HEK293 (cell line): Measurements from ENCODE around the gene RSPH1.

Source experiments
- CTCF ChIA-PET: fragments of 350-600 bp; formaldehyde crosslinking; extraction: SDS; loops from one replicate; lab custom pipeline; 2021; ENCODE audit warnings: antibody characterized with exemption; lab: Yijun Ruan, JAX
- POLR2A ChIA-PET: fragments of 300-600 bp; formaldehyde crosslinking; extraction: SDS; loops from one replicate; lab custom pipeline; 2020; ENCODE audit warnings: antibody characterized with exemption, inconsistent platforms; lab: Yijun Ruan, JAX
- H3K27ac ChIP-seq: fragments of 200-500 bp; sonication (Bioruptor generic); 2 replicates; pipeline ENCODE4 v1.5.1; 2014; ENCODE audit warnings: low read depth, low read length, control low read depth, inconsistent platforms; ENCODE audit errors: extremely low read depth
- H3K36me3 ChIP-seq, 2 experiments: fragments of 200-500 bp in 1 of 2; sonication (Bioruptor generic) in 1 of 2; 1 replicate in 1 of 2; 2 replicates in 1 of 2; pipeline ENCODE4 v1.5.1; 2014 to 2017; ENCODE audit warnings: inconsistent platforms in 2 of 2, low read length in 2 of 2; ENCODE audit not compliant: control insufficient read depth in 2 of 2, insufficient read depth in 1 of 2
- H3K4me1 ChIP-seq: fragments of 200-500 bp; sonication (Bioruptor generic); 2 replicates; pipeline ENCODE4 v1.5.1; 2014; ENCODE audit warnings: mild to moderate bottlenecking, low read length, inconsistent platforms; ENCODE audit not compliant: control insufficient read depth, insufficient read depth
- H3K4me3 ChIP-seq: 2 replicates; pipeline ENCODE4 v1.5.1; 2011; ENCODE audit warnings: low read depth, mild to moderate bottlenecking, control low read depth, low read length, moderate library complexity
- H3K9me3 ChIP-seq: fragments of 200-500 bp; sonication (Bioruptor generic); 2 replicates; pipeline ENCODE4 v1.5.1; 2014; ENCODE audit warnings: low read depth, low read length, inconsistent platforms; ENCODE audit not compliant: control insufficient read depth, insufficient read depth
- MYNN ChIP-seq: fragments of 450-650 bp; formaldehyde crosslinking; IDR thresholded peaks from 2 replicates; pipeline ENCODE4 v1.5.1; 2016; ENCODE audit warnings: missing biosample characterization, missing genetic modification characterization, borderline replicate concordance
- OVOL3 ChIP-seq: fragments of 450-650 bp; formaldehyde crosslinking; IDR thresholded peaks from 2 replicates; pipeline ENCODE4 v1.5.1; 2016; ENCODE audit warnings: missing biosample characterization, missing genetic modification characterization
- PRDM1 ChIP-seq: fragments of 450-650 bp; formaldehyde crosslinking; IDR thresholded peaks from 2 replicates; pipeline ENCODE4; 2016; ENCODE audit warnings: missing biosample characterization, missing genetic modification characterization
- REPIN1 ChIP-seq: fragments of 450-650 bp; formaldehyde crosslinking; IDR thresholded peaks from 2 replicates; pipeline ENCODE4 v1.5.1; 2017; ENCODE audit warnings: missing biosample characterization, missing genetic modification characterization, low read depth
- SP2 ChIP-seq: fragments of 450-650 bp; formaldehyde crosslinking; IDR thresholded peaks from 2 replicates; pipeline ENCODE4 v1.5.1; 2016; ENCODE audit warnings: missing biosample characterization, missing genetic modification characterization
- ZFHX2 ChIP-seq: fragments of 450-650 bp; formaldehyde crosslinking; conservative IDR thresholded peaks from 2 replicates; pipeline ENCODE4 v1.5.1; 2016; ENCODE audit warnings: missing biosample characterization, missing genetic modification characterization
- ZFP69B ChIP-seq: fragments of 450-650 bp; formaldehyde crosslinking; IDR thresholded peaks from 2 replicates; pipeline ENCODE4 v1.5.1; 2016; ENCODE audit warnings: missing biosample characterization, missing genetic modification characterization
- ZNF112 ChIP-seq: fragments of 450-650 bp; formaldehyde crosslinking; IDR thresholded peaks from 2 replicates; pipeline ENCODE4 v1.5.0; 2017; ENCODE audit warnings: missing biosample characterization, missing genetic modification characterization
- ZNF133 ChIP-seq: fragments of 450-650 bp; formaldehyde crosslinking; IDR thresholded peaks from 2 replicates; pipeline ENCODE4 v1.5.1; 2016; ENCODE audit warnings: missing biosample characterization, missing genetic modification characterization
- ZNF146 ChIP-seq: fragments of 450-650 bp; formaldehyde crosslinking; IDR thresholded peaks from 2 replicates; pipeline ENCODE4 v1.5.1; 2016; ENCODE audit warnings: missing biosample characterization, missing genetic modification characterization
- ZNF16 ChIP-seq: fragments of 450-650 bp; formaldehyde crosslinking; IDR thresholded peaks from 2 replicates; pipeline ENCODE4 v1.5.1; 2016; ENCODE audit warnings: low read depth, missing biosample characterization, missing genetic modification characterization
- ZNF175 ChIP-seq: fragments of 450-650 bp; formaldehyde crosslinking; IDR thresholded peaks from 2 replicates; pipeline ENCODE4 v1.5.1; 2016; ENCODE audit warnings: missing biosample characterization, missing genetic modification characterization
- ZNF239 ChIP-seq: fragments of 450-650 bp; formaldehyde crosslinking; IDR thresholded peaks from 2 replicates; pipeline ENCODE4 v1.5.1; 2016; ENCODE audit warnings: missing biosample characterization, missing genetic modification characterization
- TF ChIP-seq, protein P1 (sequence below): fragments of 450-650 bp; formaldehyde crosslinking; optimal IDR thresholded peaks from 2 replicates; pipeline ENCODE3; 2016; ENCODE audit warnings: missing biosample characterization, mild to moderate bottlenecking, missing genetic modification characterization
- TF ChIP-seq, protein P2 (sequence below): fragments of 450-650 bp; formaldehyde crosslinking; IDR thresholded peaks from 2 replicates; pipeline ENCODE4 v1.5.1; 2016; ENCODE audit warnings: missing biosample characterization, missing genetic modification characterization
- TF ChIP-seq, protein P3 (sequence below): fragments of 450-650 bp; formaldehyde crosslinking; IDR thresholded peaks from 2 replicates; pipeline ENCODE4 v1.5.1; 2017; ENCODE audit warnings: missing biosample characterization, missing genetic modification characterization
- TF ChIP-seq, protein P4 (sequence below): fragments of 450-650 bp; formaldehyde crosslinking; IDR thresholded peaks from 2 replicates; pipeline ENCODE4 v1.5.1; 2017; ENCODE audit warnings: missing biosample characterization, missing genetic modification characterization
- TF ChIP-seq, protein P5 (sequence below): IDR thresholded peaks from 2 replicates; pipeline ENCODE4 v1.6.1; 2011; ENCODE audit warnings: mild to moderate bottlenecking, low read depth, low read length, borderline replicate concordance
- TF ChIP-seq, protein P6 (sequence below): fragments of 450-650 bp; formaldehyde crosslinking; IDR thresholded peaks from 2 replicates; pipeline ENCODE4 v1.5.1; 2016; ENCODE audit warnings: missing biosample characterization, missing genetic modification characterization
- TF ChIP-seq, protein P7 (sequence below): fragments of 450-650 bp; formaldehyde crosslinking; IDR thresholded peaks from 2 replicates; pipeline ENCODE4 v1.5.1; 2016; ENCODE audit warnings: missing biosample characterization, missing genetic modification characterization
- TF ChIP-seq, protein P8 (sequence below): fragments of 450-650 bp; formaldehyde crosslinking; conservative IDR thresholded peaks from 2 replicates; pipeline ENCODE4 v1.5.1; 2016; ENCODE audit warnings: low read depth, missing biosample characterization, missing genetic modification characterization

The RSPH1 gene

DNA sequence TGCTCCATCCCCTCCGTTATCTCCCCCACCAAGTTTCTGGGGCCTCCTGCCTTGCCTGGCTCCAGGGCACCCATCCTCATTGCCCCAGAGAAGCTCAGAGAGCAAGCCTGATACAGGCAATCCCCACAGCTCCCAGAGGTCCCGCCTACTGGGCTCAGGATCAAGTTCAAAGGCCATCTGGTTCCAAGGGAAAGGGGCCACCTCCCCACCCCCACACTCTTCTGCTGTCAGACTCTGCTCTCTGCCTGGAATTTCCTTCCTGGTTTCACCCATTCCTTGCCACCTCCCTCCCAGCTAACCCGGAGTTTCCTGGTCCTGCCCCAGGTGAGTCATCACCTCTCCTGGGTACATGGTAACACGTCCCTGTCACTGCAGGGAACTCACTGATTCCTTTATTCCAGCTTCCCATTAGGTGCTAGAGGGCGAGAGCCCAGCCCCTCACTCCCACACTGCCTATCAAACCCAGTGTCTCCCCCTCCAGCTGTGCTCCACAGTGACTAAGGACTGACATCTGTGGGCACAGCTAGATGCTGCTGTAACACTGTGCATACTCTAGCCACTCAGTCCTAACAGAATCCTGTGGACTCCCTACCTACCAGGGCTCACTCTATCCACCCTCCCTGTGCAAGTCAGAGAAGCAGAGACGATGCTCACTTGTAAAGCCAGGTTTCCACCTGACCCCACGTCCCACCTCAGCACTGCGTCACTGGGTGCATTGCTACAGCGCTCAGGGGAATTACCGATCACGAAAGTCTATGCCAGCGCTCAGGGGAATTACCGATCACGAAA is 21.8 kb downstream of the RSPH1 start:
- CTCF ChIA-PET, result no interaction called here
- H3K9me3 ChIP-seq, result no peaks in the 10 kb centered on the region
- H3K4me3 ChIP-seq, result no peak overlapping the region
- no peak overlapping the region for H3K27ac ChIP-seq
- no peaks in the 10 kb centered on the region for H3K4me1 ChIP-seq
- POLR2A ChIA-PET, result interaction anchor here (1.3 kb wide), 1 partner anchor 13 kb away, joined by 3 read pairs; no protein-coding TSS in a partner anchor
- H3K36me3 ChIP-seq, result no peaks in the 10 kb centered on the region
- TF ChIP-seq ZNF146 (tag by site-specific recombination), result no peak
- TF ChIP-seq, protein P1, sequence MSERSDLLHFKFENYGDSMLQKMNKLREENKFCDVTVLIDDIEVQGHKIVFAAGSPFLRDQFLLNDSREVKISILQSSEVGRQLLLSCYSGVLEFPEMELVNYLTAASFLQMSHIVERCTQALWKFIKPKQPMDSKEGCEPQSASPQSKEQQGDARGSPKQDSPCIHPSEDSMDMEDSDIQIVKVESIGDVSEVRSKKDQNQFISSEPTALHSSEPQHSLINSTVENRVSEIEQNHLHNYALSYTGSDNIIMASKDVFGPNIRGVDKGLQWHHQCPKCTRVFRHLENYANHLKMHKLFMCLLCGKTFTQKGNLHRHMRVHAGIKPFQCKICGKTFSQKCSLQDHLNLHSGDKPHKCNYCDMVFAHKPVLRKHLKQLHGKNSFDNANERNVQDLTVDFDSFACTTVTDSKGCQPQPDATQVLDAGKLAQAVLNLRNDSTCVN (tag by site-specific recombination), result no peak
- TF ChIP-seq ZNF239 (tag by site-specific recombination), result no peak
- no peak for TF ChIP-seq OVOL3 (tag by site-specific recombination)
- TF ChIP-seq ZNF112 (tag by site-specific recombination), result no peak
- TF ChIP-seq, protein P2, sequence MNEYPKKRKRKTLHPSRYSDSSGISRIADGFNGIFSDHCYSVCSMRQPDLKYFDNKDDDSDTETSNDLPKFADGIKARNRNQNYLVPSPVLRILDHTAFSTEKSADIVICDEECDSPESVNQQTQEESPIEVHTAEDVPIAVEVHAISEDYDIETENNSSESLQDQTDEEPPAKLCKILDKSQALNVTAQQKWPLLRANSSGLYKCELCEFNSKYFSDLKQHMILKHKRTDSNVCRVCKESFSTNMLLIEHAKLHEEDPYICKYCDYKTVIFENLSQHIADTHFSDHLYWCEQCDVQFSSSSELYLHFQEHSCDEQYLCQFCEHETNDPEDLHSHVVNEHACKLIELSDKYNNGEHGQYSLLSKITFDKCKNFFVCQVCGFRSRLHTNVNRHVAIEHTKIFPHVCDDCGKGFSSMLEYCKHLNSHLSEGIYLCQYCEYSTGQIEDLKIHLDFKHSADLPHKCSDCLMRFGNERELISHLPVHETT (tag by site-specific recombination), result no peak
- TF ChIP-seq, protein P3, sequence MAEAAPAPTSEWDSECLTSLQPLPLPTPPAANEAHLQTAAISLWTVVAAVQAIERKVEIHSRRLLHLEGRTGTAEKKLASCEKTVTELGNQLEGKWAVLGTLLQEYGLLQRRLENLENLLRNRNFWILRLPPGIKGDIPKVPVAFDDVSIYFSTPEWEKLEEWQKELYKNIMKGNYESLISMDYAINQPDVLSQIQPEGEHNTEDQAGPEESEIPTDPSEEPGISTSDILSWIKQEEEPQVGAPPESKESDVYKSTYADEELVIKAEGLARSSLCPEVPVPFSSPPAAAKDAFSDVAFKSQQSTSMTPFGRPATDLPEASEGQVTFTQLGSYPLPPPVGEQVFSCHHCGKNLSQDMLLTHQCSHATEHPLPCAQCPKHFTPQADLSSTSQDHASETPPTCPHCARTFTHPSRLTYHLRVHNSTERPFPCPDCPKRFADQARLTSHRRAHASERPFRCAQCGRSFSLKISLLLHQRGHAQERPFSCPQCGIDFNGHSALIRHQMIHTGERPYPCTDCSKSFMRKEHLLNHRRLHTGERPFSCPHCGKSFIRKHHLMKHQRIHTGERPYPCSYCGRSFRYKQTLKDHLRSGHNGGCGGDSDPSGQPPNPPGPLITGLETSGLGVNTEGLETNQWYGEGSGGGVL (tag by site-specific recombination), result peak; percentile 85
- TF ChIP-seq, protein P4, sequence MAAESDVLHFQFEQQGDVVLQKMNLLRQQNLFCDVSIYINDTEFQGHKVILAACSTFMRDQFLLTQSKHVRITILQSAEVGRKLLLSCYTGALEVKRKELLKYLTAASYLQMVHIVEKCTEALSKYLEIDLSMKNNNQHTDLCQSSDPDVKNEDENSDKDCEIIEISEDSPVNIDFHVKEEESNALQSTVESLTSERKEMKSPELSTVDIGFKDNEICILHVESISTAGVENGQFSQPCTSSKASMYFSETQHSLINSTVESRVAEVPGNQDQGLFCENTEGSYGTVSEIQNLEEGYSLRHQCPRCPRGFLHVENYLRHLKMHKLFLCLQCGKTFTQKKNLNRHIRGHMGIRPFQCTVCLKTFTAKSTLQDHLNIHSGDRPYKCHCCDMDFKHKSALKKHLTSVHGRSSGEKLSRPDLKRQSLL, result no peak
- no peak for TF ChIP-seq ZFP69B (tag by site-specific recombination)
- peak; percentile 37 for TF ChIP-seq SP2 (tag by site-specific recombination)
- no peak for TF ChIP-seq MYNN
- TF ChIP-seq ZNF175, result no peak
- TF ChIP-seq, protein P5, sequence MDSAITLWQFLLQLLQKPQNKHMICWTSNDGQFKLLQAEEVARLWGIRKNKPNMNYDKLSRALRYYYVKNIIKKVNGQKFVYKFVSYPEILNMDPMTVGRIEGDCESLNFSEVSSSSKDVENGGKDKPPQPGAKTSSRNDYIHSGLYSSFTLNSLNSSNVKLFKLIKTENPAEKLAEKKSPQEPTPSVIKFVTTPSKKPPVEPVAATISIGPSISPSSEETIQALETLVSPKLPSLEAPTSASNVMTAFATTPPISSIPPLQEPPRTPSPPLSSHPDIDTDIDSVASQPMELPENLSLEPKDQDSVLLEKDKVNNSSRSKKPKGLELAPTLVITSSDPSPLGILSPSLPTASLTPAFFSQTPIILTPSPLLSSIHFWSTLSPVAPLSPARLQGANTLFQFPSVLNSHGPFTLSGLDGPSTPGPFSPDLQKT, result no peak
- TF ChIP-seq, protein P6, sequence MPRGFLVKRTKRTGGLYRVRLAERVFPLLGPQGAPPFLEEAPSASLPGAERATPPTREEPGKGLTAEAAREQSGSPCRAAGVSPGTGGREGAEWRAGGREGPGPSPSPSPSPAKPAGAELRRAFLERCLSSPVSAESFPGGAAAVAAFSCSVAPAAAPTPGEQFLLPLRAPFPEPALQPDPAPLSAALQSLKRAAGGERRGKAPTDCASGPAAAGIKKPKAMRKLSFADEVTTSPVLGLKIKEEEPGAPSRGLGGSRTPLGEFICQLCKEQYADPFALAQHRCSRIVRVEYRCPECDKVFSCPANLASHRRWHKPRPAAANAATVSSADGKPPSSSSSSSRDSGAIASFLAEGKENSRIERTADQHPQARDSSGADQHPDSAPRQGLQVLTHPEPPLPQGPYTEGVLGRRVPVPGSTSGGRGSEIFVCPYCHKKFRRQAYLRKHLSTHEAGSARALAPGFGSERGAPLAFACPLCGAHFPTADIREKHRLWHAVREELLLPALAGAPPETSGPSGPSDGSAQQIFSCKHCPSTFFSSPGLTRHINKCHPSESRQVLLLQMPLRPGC (tag by site-specific recombination), result no peak
- TF ChIP-seq ZNF16, result no peak
- TF ChIP-seq, protein P7, sequence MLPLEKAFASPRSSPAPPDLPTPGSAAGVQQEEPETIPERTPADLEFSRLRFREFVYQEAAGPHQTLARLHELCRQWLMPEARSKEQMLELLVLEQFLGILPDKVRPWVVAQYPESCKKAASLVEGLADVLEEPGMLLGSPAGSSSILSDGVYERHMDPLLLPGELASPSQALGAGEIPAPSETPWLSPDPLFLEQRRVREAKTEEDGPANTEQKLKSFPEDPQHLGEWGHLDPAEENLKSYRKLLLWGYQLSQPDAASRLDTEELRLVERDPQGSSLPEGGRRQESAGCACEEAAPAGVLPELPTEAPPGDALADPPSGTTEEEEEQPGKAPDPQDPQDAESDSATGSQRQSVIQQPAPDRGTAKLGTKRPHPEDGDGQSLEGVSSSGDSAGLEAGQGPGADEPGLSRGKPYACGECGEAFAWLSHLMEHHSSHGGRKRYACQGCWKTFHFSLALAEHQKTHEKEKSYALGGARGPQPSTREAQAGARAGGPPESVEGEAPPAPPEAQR (tag by site-specific recombination), result no peak
- TF ChIP-seq ZNF133 (tag by site-specific recombination), result no peak
- TF ChIP-seq ZFHX2 (tag by site-specific recombination), result peak; percentile 87
- TF ChIP-seq, protein P8, sequence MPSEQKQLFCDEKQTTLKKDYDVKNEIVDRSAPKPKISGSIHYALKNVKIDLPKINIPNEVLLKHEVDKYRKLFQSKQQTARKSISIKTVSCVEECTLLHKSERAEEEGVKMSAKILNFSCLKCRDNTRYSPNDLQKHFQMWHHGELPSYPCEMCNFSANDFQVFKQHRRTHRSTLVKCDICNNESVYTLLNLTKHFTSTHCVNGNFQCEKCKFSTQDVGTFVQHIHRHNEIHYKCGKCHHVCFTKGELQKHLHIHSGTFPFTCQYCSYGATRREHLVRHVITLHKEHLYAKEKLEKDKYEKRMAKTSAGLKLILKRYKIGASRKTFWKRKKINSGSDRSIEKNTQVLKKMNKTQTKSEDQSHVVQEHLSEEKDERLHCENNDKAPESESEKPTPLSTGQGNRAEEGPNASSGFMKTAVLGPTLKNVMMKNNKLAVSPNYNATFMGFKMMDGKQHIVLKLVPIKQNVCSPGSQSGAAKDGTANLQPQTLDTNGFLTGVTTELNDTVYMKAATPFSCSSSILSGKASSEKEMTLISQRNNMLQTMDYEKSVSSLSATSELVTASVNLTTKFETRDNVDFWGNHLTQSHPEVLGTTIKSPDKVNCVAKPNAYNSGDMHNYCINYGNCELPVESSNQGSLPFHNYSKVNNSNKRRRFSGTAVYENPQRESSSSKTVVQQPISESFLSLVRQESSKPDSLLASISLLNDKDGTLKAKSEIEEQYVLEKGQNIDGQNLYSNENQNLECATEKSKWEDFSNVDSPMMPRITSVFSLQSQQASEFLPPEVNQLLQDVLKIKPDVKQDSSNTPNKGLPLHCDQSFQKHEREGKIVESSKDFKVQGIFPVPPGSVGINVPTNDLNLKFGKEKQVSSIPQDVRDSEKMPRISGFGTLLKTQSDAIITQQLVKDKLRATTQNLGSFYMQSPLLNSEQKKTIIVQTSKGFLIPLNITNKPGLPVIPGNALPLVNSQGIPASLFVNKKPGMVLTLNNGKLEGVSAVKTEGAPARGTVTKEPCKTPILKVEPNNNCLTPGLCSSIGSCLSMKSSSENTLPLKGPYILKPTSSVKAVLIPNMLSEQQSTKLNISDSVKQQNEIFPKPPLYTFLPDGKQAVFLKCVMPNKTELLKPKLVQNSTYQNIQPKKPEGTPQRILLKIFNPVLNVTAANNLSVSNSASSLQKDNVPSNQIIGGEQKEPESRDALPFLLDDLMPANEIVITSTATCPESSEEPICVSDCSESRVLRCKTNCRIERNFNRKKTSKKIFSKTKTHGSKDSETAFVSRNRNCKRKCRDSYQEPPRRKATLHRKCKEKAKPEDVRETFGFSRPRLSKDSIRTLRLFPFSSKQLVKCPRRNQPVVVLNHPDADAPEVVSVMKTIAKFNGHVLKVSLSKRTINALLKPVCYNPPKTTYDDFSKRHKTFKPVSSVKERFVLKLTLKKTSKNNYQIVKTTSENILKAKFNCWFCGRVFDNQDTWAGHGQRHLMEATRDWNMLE (tag by site-specific recombination), result no peak
- TF ChIP-seq REPIN1, result no peak
- TF ChIP-seq PRDM1, result peak; percentile 60; the same call in 1 of the 2 replicates
